Measurements from ENCODE around the gene MISP. TPM values are rescaled to one million over a fixed set of nuclear protein-coding genes. Genes with fewer than 3 reads are reported as not detected.

MISP gene
- total and polyA plus RNA-seq, 2 of the 8 experiments (the other 6 are each of a cell fraction or from before 2014, with no cell fraction given), result 0.43 to 0.45 TPM

DNA sequence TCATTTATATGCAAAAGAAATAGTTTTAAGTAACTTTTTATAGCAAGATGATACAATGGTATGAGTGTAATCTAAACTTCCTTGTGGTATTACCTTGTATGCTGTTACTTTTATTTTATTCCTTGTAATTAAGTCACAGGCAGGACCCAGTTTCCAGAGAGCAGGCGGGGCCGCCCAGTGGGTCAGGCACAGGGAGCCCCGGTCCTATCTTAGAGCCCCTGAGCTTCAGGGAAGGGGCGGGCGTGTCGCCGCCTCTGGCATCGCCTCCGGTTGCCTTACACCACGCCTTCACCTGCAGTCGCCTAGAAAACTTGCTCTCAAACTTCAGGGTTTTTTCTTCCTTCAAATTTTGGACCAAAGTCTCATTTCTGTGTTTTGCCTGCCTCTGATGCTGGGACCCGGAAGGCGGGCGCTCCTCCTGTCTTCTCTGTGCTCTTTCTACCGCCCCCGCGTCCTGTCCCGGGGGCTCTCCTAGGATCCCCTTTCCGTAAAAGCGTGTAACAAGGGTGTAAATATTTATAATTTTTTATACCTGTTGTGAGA, 60.7 kb downstream of the MISP start:
- Histone ChIP-seq H3K4ac (replicated peaks; ENCODE audit: insufficient read length, low read depth, low read length) (no peak overlapping the region), H2AFZ (ENCODE audit: low read length) (no peak overlapping the region), H4K5ac (ENCODE audit: insufficient read length, low read depth, low read length) (no peak overlapping the region), H2BK120ac (replicated peaks; ENCODE audit: low read depth, low read length) (no peak overlapping the region), H4K91ac (replicated peaks; ENCODE audit: insufficient read length, low read length) (no peak overlapping the region), H2BK5ac (ENCODE audit: low read depth, low read length) (no peak overlapping the region), H3K4me3 (ENCODE audit: extremely low read depth in 1 of 4, insufficient read depth in 2 of 4, low read depth in 3 of 4, low read length in 4 of 4) (no peak overlapping the region), H3K23ac (ENCODE audit: insufficient read length) (no peak overlapping the region), H3K14ac (ENCODE audit: insufficient read length) (no peak overlapping the region), H4K8ac (ENCODE audit: extremely low read depth, insufficient read depth, low read length) (no peak overlapping the region), H3K79me1 (ENCODE audit: low read depth, low read length) (peaks cover 3% of the 10 kb centered on the region), H3K27me3 (replicated peaks in 1 of 4; ENCODE audit: control insufficient read depth in 3 of 4, extremely low read depth in 1 of 4, insufficient read depth in 3 of 4, low read length in 3 of 4) (no peaks in the 10 kb centered on the region), H3K9ac (replicated peaks in 1 of 4; ENCODE audit: extremely low read depth in 1 of 4, low read depth in 3 of 4, low read length in 3 of 4) (no peak overlapping the region), H2AK5ac (ENCODE audit: low read depth, low read length) (no peak overlapping the region), H2BK15ac (ENCODE audit: low read length) (no peak overlapping the region), H3K4me1 (replicated peaks in 1 of 4; ENCODE audit: control insufficient read depth in 3 of 4, insufficient read depth in 4 of 4, low read length in 3 of 4) (no peaks in the 10 kb centered on the region; a peak in 1 of 7 replicates), H2BK20ac (ENCODE audit: low read length) (no peak overlapping the region), H2BK12ac (ENCODE audit: low read depth, low read length) (no peak overlapping the region), H3K9me3 (ENCODE audit: insufficient read depth in 2 of 2, low read depth in 1 of 2, low read length in 1 of 2) (no peaks in the 10 kb centered on the region), H3K27ac (ENCODE audit: low read depth, low read length) (no peak overlapping the region), H3K4me2 (ENCODE audit: insufficient read depth in 1 of 2, low read depth in 2 of 2, low read length in 2 of 2) (no peak overlapping the region), H3K23me2 (ENCODE audit: low read depth, low read length) (peaks cover 8% of the 10 kb centered on the region; the same call in 1 of the 2 replicates), H3K79me2 (ENCODE audit: control insufficient read depth in 1 of 2, insufficient read depth in 2 of 2, low read length in 2 of 2) (peaks cover 0 to 17% of the 10 kb centered on the region in 2 experiments; a peak in 3 of 4 replicates), H3K18ac (ENCODE audit: extremely low read depth, low read length) (no peak overlapping the region), H3K56ac (replicated peaks; ENCODE audit: insufficient read length, low read depth, low read length) (no peak overlapping the region), H4K20me1 (replicated peaks in 1 of 2; ENCODE audit: control insufficient read depth in 1 of 2, insufficient read depth in 2 of 2, low read length in 2 of 2) (peaks cover 14 to 39% of the 10 kb centered on the region in 2 experiments), H3K36me3 (ENCODE audit: control insufficient read depth in 2 of 4, insufficient read depth in 4 of 4, low read length in 3 of 4) (peaks cover 37 to 86% (median 53%) of the 10 kb centered on the region in 4 experiments)
- 94% methylated on average over 20 of the region's 20 CpGs; no CpG with 5 or more reads in 1 of the 2 experiments for WGBS, 2 experiments (ENCODE audit: extremely low coverage in 1 of 2, insufficient coverage in 1 of 2, insufficient read length in 1 of 2, insufficient replicate concordance in 2 of 2, low coverage in 1 of 2, low lambda C conversion rate in 2 of 2, missing lambda C conversion rate in 1 of 2)
- FAIRE-seq (no peak), DNase-seq (ENCODE audit: low read depth in 1 of 2, low spot score in 2 of 2) (no peak)
- ChIA-PET CTCF (ENCODE audit: partially characterized antibody) (no interaction called here), POLR2A (ENCODE audit: partially characterized antibody) (interaction anchor here (0.6 to 16.9 kb wide), 10 partner anchors 9 to 583 kb away, joined by 3 to 277 read pairs (median 5); partner anchors contain the start of genes AZU1, CNN2, PLPPR3 and PTBP1)
- TF ChIP-seq RNF2 (IDR thresholded peaks at IDR 0.05; ENCODE audit: borderline replicate concordance, low read depth, low read length, missing control alignments, poor library complexity, severe bottlenecking) (no peak), JUN (IDR thresholded peaks at IDR 0.05; ENCODE audit: low read depth, low read length) (no peak)
